BJ (cell line): ENCODE measurements around the gene CDK19. TPM values are rescaled to one million over a fixed set of nuclear protein-coding genes. Genes with fewer than 3 reads are reported as not detected.
"Not testable (repeated sequence)": the region's sequence is repeated elsewhere in the genome, so short reads cannot be mapped to it uniquely, and the experiment has no call there.

Experiments used
- CTCF ChIA-PET: fragments of 350-600 bp; formaldehyde crosslinking; extraction: SDS; loops from one replicate; lab custom pipeline; 2021; ENCODE audit warnings: antibody characterized with exemption, inconsistent platforms; lab: Yijun Ruan, JAX
- POLR2A ChIA-PET: fragments of 300-600 bp; sonication (Branson Sonifier 250); formaldehyde crosslinking; extraction: SDS; loops from one replicate; lab custom pipeline; 2021; ENCODE audit warnings: antibody characterized with exemption; lab: Charles Lee
- DNase-seq: peaks from one replicate; pipeline ENCODE4 v3.0.0-alpha.2; 2011; ENCODE audit warnings: low read depth
- H3K27me3 ChIP-seq: 2 replicates; pipeline ENCODE4 v1.6.0; 2011; ENCODE audit warnings: low read length; ENCODE audit not compliant: control insufficient read depth, insufficient read depth
- H3K36me3 ChIP-seq: 2 replicates; pipeline ENCODE4 v1.5.1; 2011; ENCODE audit warnings: low read length; ENCODE audit not compliant: control insufficient read depth, insufficient read depth
- H3K4me3 ChIP-seq: 2 replicates; pipeline ENCODE4 v1.5.1; 2011; ENCODE audit warnings: low read depth, mild to moderate bottlenecking, control low read depth, low read length
- polyA plus RNA-seq: library from polyadenylated mRNA; depleted of rRNA; stranded (reverse); fragments of >200 nt; gene quantifications from 2 replicates; pipeline ENCODE4 v1.2.3, GENCODE V29; 2011
- TF ChIP-seq, protein P1 (sequence below): IDR thresholded peaks from 2 replicates; pipeline ENCODE4 v1.5.1; 2011; ENCODE audit warnings: low read depth, mild to moderate bottlenecking, control low read depth, inconsistent platforms, low read length, moderate library complexity; ENCODE audit not compliant: insufficient read depth

CDK19 gene
- polyA plus RNA-seq, 1 experiment = 11.5 TPM

DNA sequence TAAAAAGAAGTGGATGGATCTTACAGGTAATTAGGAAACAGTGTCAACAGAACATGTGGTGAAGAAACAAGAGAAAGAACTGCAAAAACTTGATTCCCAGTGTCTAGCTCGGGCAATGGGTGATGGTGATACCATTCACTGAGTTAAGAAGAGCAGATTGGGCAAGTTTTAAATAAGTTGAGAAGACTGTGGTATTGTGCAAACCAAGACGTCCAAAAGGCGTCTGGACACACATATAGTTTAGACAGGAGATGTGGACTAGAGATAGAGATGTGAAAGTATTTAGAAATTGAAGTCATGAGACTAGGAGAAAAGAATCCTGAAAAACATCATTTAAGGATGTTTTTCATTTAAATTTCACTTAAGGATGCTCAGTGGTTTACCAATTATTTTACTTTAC lies 53.9 kb downstream of the CDK19 start:
- POLR2A ChIA-PET = no interaction called here
- TF ChIP-seq, protein P1, sequence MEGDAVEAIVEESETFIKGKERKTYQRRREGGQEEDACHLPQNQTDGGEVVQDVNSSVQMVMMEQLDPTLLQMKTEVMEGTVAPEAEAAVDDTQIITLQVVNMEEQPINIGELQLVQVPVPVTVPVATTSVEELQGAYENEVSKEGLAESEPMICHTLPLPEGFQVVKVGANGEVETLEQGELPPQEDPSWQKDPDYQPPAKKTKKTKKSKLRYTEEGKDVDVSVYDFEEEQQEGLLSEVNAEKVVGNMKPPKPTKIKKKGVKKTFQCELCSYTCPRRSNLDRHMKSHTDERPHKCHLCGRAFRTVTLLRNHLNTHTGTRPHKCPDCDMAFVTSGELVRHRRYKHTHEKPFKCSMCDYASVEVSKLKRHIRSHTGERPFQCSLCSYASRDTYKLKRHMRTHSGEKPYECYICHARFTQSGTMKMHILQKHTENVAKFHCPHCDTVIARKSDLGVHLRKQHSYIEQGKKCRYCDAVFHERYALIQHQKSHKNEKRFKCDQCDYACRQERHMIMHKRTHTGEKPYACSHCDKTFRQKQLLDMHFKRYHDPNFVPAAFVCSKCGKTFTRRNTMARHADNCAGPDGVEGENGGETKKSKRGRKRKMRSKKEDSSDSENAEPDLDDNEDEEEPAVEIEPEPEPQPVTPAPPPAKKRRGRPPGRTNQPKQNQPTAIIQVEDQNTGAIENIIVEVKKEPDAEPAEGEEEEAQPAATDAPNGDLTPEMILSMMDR = no peak
- DNase-seq = no peak
- no peaks in the 10 kb centered on the region for H3K36me3 ChIP-seq
- no peak overlapping the region for H3K4me3 ChIP-seq
- no peaks in the 10 kb centered on the region for H3K27me3 ChIP-seq
- CTCF ChIA-PET = no interaction called here

DNA sequence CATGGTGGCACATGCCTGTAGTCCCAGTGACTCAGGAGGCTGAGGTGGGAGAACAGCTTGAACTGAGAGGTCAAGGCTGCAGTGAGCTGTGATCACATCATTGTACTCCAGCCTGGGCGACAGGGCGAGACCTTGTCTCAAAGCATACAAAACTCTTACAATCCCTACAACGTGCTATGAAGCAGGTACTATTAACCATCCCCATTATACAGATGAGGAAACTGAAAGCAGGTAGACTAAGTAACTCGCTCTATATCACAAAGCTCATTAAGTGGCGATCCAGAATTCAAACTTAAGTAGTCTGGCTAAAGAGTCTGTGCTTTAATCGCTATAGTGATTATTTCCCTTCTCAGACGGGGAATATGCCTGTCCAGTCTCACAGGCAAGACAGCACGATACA lies 54.7 kb downstream of the CDK19 start:
- no peaks in the 10 kb centered on the region for H3K27me3 ChIP-seq
- H3K36me3 ChIP-seq = no peaks in the 10 kb centered on the region
- no peak for DNase-seq
- TF ChIP-seq, protein P1 = no peak
- ChIA-PET CTCF (no interaction called here), POLR2A (no interaction called here)
- H3K4me3 ChIP-seq = no peak overlapping the region

DNA sequence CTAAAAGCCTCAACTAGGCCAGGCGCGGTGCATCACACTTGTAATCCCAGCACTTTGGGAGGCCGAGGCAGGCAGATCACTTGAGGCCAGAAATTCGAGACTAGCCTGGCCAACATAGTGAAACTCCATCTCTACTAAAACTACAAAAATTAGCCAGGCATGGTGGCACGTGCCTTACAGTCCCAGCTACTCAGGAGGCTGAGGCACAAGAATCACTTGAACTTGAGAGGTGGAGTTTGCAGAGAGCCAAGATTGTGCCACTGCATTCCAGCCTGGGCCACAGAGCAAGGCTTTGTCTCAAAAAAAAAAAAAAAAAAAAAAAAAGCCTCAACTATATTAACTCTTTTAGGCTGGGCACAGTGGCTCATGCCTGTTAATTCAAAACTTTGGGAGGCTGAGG lies 55.2 kb downstream of the CDK19 start:
- H3K4me3 ChIP-seq, H3K27me3 ChIP-seq, POLR2A ChIA-PET, DNase-seq, H3K36me3 ChIP-seq: not testable (repeated sequence)
- CTCF ChIA-PET = interaction anchor here (0.6 kb wide), 1 partner anchor 34 kb away, joined by 3 read pairs; no protein-coding TSS in a partner anchor

DNA sequence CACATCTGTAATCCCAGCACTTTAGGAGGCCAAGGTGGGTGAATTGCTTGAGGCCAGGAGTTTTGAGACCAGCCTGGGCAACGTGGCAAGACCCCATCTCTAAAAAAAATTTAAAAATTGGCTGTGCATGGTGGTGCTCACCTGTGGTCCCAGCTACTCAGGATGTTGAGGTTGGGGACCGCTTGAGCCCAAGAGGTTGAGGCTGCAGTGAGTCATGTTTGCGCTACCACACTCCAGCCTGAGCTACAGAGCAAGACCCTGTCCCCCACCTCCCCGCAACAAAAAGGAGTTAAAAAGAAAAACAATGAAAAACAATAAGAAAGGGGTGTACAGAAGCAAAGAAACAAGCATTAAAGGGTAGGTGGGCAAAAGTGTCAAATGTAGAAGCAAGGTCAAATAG lies 57.3 kb downstream of the CDK19 start:
- H3K4me3 ChIP-seq = no peak overlapping the region
- no peak for DNase-seq
- POLR2A ChIA-PET = no interaction called here
- H3K27me3 ChIP-seq = no peaks in the 10 kb centered on the region
- TF ChIP-seq, protein P1 = no peak
- no peaks in the 10 kb centered on the region for H3K36me3 ChIP-seq
- CTCF ChIA-PET = no interaction called here

DNA sequence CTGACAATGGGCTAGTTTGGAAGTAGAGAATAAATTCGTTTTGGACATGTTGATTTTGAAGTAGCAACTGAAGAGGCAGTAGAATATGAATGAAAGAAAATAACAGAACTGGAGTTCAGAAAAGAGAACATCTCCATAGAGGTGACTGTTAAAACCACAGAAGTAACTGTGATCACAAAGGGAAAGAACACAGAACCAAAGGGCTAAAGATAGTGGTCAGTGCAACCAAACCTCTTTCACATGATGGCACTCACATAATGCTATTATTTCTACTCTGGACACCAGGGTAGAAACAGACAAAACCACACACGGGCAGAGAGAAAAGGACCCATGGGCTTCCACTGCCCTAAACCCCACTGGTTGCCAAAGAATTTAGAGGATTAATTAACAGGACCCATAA lies 58.5 kb downstream of the CDK19 start:
- ChIA-PET CTCF (no interaction called here), POLR2A (no interaction called here)
- TF ChIP-seq, protein P1 = no peak
- DNase-seq = no peak
- no peak overlapping the region for H3K4me3 ChIP-seq
- no peaks in the 10 kb centered on the region for H3K36me3 ChIP-seq
- H3K27me3 ChIP-seq = no peaks in the 10 kb centered on the region

DNA sequence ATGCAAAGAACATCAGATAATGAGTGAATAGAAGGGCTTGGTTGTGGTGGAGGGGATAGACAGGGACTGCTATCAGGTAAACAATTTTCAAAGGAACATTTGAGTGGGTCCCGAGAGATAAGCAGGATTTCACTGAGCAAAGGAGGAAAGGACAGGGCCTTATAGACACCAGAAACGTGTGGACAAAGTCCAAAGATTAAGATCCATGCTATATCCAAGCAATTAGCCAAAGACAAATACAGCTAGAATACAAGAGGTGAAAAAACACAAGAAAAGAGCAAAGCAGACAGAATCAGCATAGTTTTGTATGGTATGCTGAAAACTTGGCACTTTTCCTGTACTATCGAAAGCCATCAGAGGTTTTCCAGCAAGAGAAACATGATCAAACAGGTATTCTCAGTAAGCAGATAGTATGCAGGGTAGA lies 59.8 kb downstream of the CDK19 start:
- H3K4me3 ChIP-seq = no peak overlapping the region
- TF ChIP-seq, protein P1 = no peak
- no peak for DNase-seq
- ChIA-PET CTCF (no interaction called here), POLR2A (no interaction called here)
- no peaks in the 10 kb centered on the region for H3K27me3 ChIP-seq
- H3K36me3 ChIP-seq = no peaks in the 10 kb centered on the region

DNA sequence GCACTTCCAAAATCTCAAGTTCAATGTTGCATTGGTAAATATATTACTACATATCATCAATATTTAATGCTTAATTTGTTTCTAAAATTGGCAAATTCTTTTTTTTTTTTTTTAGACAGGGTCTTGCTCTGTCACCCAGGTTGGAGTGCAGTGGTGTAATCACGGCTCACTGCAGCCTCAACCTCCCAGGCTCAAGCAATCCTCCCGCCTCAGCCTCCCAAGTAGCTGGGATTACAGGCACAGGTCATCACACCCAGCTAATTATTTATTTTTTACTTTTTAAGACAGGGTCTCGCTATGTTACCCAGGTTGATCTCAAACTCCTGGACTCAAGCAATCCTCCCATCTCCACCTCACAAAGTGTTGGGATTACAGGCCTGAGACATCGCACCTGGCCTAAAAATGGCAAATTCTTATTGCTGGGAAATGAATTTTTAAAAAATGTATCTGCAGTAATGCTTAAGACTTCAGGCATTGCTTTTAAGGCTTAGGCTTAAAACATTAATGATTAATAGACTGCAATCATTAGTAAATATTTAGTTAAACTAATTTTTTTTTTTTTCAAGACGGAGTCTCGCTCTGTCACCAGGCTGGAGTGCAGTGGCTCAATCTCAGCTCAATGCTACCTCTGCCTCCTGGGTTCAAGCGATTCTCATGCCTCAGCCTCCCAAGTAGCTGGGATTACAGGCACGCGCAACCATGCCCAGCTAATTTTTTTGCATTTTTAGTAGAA lies 61.2 kb downstream of the CDK19 start:
- H3K36me3 ChIP-seq, CTCF ChIA-PET, POLR2A ChIA-PET, DNase-seq, H3K4me3 ChIP-seq, H3K27me3 ChIP-seq: not testable (repeated sequence)
